T-cell (primary cell): Measurements from ENCODE around the gene SIPA1L3. TPM values are rescaled to one million over a fixed set of nuclear protein-coding genes. Genes with fewer than 3 reads are reported as not detected.

Experiments
- ATAC-seq, 4 experiments: fragments of 200-7000 bp in 3 of 4; fragments of 150-1000 bp in 1 of 4; cut with Tn5 transposase; replicated peaks in 1 of 4; 1 replicate in 3 of 4; 2 replicates in 1 of 4; pipeline ENCODE4 v1.10.0; 2021; ENCODE audit warnings: moderate library complexity in 3 of 4, mild to moderate bottlenecking in 2 of 4, moderate number of reproducible peaks in 1 of 4
- CTCF ChIA-PET, 2 donors: fragments of 300-600 bp; sonication (Branson Sonifier 250); formaldehyde crosslinking; loops; one replicate each; lab custom pipeline; 2022; ENCODE audit warnings: antibody characterized with exemption in 2 of 2; lab: Charles Lee
- POLR2A ChIA-PET, 2 donors: fragments of 300-600 bp; sonication (Branson Sonifier 250); formaldehyde crosslinking; loops; one replicate each; lab custom pipeline; 2022; ENCODE audit warnings: antibody characterized with exemption in 2 of 2; lab: Charles Lee
- DNase-seq, 35 experiments: peaks; one replicate each; pipeline versions ENCODE4 v3.0.0 to v3.0.0-alpha.2; 2013 to 2023
- H3K27ac ChIP-seq: one replicate; pipeline ENCODE4 v1.5.1; 2013; ENCODE audit warnings: low read length
- H3K27me3 ChIP-seq, 2 experiments: replicated peaks in 1 of 2; 1 replicate in 1 of 2; 2 replicates in 1 of 2; pipeline versions ENCODE4 v1.6.1 to v1.7.0; 2013; ENCODE audit warnings: low read length in 1 of 2, mixed read lengths in 1 of 2; ENCODE audit not compliant: control insufficient read depth in 2 of 2, insufficient read depth in 2 of 2; ENCODE audit errors: extremely low read depth in 1 of 2
- H3K36me3 ChIP-seq, 2 donors: 1 replicate in 1 of 2; 2 replicates in 1 of 2; pipeline versions ENCODE4 v1.6.1 to v1.7.0; 2013; ENCODE audit warnings: low read length in 1 of 2; ENCODE audit not compliant: control insufficient read depth in 2 of 2, insufficient read depth in 1 of 2; ENCODE audit errors: extremely low read depth in 1 of 2
- H3K4me1 ChIP-seq, 2 experiments: 1 replicate in 1 of 2; 2 replicates in 1 of 2; pipeline versions ENCODE4 v1.6.1 to v1.7.0; 2013; ENCODE audit warnings: low read length in 2 of 2, mixed read lengths in 1 of 2; ENCODE audit not compliant: insufficient read depth in 2 of 2, control insufficient read depth in 1 of 2; ENCODE audit errors: extremely low read depth in 1 of 2
- H3K4me3 ChIP-seq, 2 donors: 1 replicate in 1 of 2; 2 replicates in 1 of 2; pipeline versions ENCODE4 v1.5.1 to v1.7.0; 2013; ENCODE audit warnings: mild to moderate bottlenecking in 2 of 2, low read length in 1 of 2, moderate library complexity in 1 of 2; ENCODE audit not compliant: control insufficient read depth in 1 of 2; ENCODE audit errors: extremely low read depth in 1 of 2
- H3K9me3 ChIP-seq: 2 replicates; pipeline ENCODE4 v1.7.0; 2013
- H3K27ac Mint-ChIP-seq, 2 donors: one replicate each; pipeline ENCODE4 v1.8.0; 2020 to 2021; ENCODE audit warnings: mild to moderate bottlenecking in 2 of 2, mixed read lengths in 2 of 2
- H3K27me3 Mint-ChIP-seq, 2 donors: one replicate each; pipeline ENCODE4 v1.8.0; 2021 to 2022; ENCODE audit warnings: mixed read lengths in 2 of 2
- H3K36me3 Mint-ChIP-seq: one replicate; pipeline ENCODE4 v1.8.0; 2021; ENCODE audit warnings: mixed read lengths
- H3K4me1 Mint-ChIP-seq, 3 donors: one replicate each; pipeline ENCODE4 v1.8.0; 2020 to 2022; ENCODE audit warnings: mixed read lengths in 3 of 3, mild to moderate bottlenecking in 1 of 3
- H3K4me3 Mint-ChIP-seq, 3 donors: one replicate each; pipeline ENCODE4 v1.8.0; 2020 to 2022; ENCODE audit warnings: mild to moderate bottlenecking in 3 of 3, mixed read lengths in 3 of 3, moderate library complexity in 3 of 3
- H3K9me3 Mint-ChIP-seq, 3 donors: one replicate each; pipeline ENCODE4 v1.8.0; 2020 to 2022; ENCODE audit warnings: mixed read lengths in 3 of 3
- WGBS: methylation state at CpG from one replicate; pipeline ENCODE4 v1.1.5; 2013; ENCODE audit warnings: missing lambda C conversion rate; ENCODE audit not compliant: insufficient coverage; 5-methylcytosine and 5-hydroxymethylcytosine counted together
- total RNA-seq, 35 experiments: library from RNA in 6 of 35; stranded (reverse) in 6 of 35; fragments of 120-200 nt in 1 of 35; gene quantifications; one replicate each; pipeline versions ENCODE4 v1.2.1 to v1.2.4 and lab custom pipeline; 2013 to 2026

Gene SIPA1L3
- total RNA-seq, 5 donors from 2014 or later (not counting 1 experiment from before 2014, with no cell fraction given): 26.2 to 40.6 (median 35.5) TPM

DNA sequence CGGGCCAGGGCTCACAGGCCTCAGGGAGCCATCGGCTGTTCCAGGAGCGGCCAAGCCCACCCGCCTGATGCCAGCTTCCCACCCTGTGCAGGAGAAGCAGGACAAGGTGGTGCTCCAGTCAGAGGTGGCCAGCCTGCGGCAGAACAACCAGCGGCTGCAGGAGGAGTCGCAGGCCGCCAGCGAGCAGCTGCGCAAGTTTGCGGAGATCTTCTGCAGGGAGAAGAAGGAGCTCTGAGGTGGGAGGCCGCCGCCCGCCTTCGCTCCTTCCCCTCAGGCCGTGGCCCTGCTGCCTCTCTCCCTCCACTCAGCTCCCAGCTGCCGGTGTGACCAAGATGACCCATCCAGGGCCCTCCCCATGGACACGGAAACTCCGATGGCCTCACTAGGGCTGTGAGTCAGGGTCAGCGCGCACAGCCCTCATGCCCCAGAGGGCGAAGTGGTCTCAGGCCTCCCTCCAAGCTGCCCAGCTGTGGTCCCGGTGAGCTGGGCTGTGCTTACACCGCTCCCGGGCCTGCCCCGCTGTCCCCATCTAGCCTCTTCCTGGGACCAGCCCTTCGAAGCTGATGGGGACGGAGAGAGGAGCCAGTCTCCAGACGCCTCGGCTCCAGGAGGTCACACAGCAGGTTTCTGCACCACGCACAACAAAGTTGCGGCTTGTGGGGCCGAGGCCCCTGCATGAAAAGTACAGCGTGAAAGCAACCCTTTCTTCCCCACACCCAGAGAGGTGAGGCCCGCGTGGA lies 299.2 kb downstream of the SIPA1L3 start:
- Mint-ChIP-seq H3K4me1 (peaks cover 10 to 16% (median 12%) of the 10 kb centered on the region in 3 donors), H3K4me3 (no peak overlapping the region), H3K36me3 (peaks cover 49% of the 10 kb centered on the region), H3K27me3 (peaks cover 19 to 27% of the 10 kb centered on the region in 2 donors), H3K27ac (no peak overlapping the region), H3K9me3 (no peaks in the 10 kb centered on the region)
- H3K4me1 ChIP-seq: peaks cover 0 to 17% of the 10 kb centered on the region in 2 experiments
- 93% methylated on average over 29 of the region's 36 CpGs for WGBS
- no peak overlapping the region for H3K4me3 ChIP-seq
- ChIA-PET CTCF (no interaction called here), POLR2A (no interaction called here)
- H3K27ac ChIP-seq: no peak overlapping the region
- H3K9me3 ChIP-seq: no peaks in the 10 kb centered on the region
- no peak for ATAC-seq
- peaks cover 8 to 10% of the 10 kb centered on the region in 2 donors for H3K36me3 ChIP-seq
- DNase-seq: no peak
- H3K27me3 ChIP-seq: peaks cover 2 to 43% of the 10 kb centered on the region in 2 experiments

DNA sequence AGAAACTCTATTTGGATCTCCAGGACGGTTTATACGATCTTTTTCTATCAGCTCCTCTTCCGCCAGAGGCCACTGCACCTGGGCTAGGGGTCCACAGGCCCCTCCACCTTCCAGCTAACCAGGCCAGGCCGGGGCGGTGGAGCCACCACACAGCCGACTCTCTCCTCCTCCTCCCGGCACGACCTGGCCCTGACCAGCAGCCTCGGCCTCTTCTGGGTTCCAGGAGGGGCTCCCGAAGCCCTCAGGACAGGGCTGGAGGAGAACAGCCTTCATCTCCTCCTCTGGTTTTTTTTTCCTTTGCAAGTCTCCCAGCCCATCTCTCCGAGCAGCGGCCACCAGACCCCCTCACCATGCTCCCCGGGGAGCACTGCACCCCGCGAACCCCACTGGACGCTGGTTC lies 299.9 kb downstream of the SIPA1L3 start:
- Mint-ChIP-seq H3K27me3 (peaks cover 19 to 27% of the 10 kb centered on the region in 2 donors), H3K4me3 (no peak overlapping the region), H3K9me3 (no peaks in the 10 kb centered on the region), H3K36me3 (peaks cover 41% of the 10 kb centered on the region), H3K4me1 (peaks cover 10 to 16% (median 12%) of the 10 kb centered on the region in 3 donors), H3K27ac (no peak overlapping the region)
- ATAC-seq (no peak), DNase-seq (no peak)
- CTCF ChIA-PET: no interaction called here
- H3K4me3 ChIP-seq: no peak overlapping the region
- 93% methylated on average over 14 of the region's 16 CpGs for WGBS
- peaks cover 8 to 10% of the 10 kb centered on the region in 2 donors for H3K36me3 ChIP-seq
- peaks cover 2 to 51% of the 10 kb centered on the region in 2 experiments for H3K27me3 ChIP-seq
- POLR2A ChIA-PET: no interaction called here
- peaks cover 0 to 24% of the 10 kb centered on the region in 2 experiments for H3K4me1 ChIP-seq
- no peaks in the 10 kb centered on the region for H3K9me3 ChIP-seq
- no peak overlapping the region for H3K27ac ChIP-seq

DNA sequence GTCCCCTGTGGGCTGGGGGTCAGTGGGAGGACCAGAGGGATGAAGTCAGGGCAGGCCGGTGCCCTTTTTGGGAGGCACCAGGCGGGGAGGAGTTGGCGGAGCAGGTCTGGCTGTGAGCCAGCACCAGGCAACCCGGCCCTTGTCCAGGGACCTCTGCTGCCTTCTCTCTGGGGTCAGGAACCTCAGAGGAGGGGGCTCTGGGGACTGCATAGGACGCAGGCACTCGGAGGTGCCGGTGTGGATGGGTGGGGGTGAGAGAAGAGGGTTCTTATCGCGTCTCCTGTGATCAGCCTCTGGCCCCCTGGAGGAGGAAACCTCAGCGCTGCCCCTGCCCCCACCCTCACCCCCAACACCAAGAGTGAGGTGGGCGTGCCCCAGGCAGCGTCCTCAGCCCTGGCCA lies 300.5 kb downstream of the SIPA1L3 start:
- peaks cover 10 to 16% (median 12%) of the 10 kb centered on the region in 3 donors for H3K4me1 Mint-ChIP-seq
- no peak overlapping the region for H3K4me3 ChIP-seq
- H3K27me3 ChIP-seq: peaks cover 2 to 57% of the 10 kb centered on the region in 2 experiments
- no peak overlapping the region for H3K27ac ChIP-seq
- H3K4me1 ChIP-seq: peaks cover 0 to 24% of the 10 kb centered on the region in 2 experiments
- DNase-seq (no peak), ATAC-seq (no peak)
- no peaks in the 10 kb centered on the region for H3K9me3 Mint-ChIP-seq
- H3K27ac Mint-ChIP-seq: no peak overlapping the region
- WGBS: 89% methylated on average over 4 of the region's 12 CpGs
- H3K4me3 Mint-ChIP-seq: no peak overlapping the region
- ChIA-PET CTCF (no interaction called here), POLR2A (no interaction called here)
- H3K9me3 ChIP-seq: no peaks in the 10 kb centered on the region
- H3K36me3 ChIP-seq: peaks cover 8 to 10% of the 10 kb centered on the region in 2 donors
- peaks cover 19 to 27% of the 10 kb centered on the region in 2 donors for H3K27me3 Mint-ChIP-seq
- H3K36me3 Mint-ChIP-seq: peaks cover 38% of the 10 kb centered on the region

DNA sequence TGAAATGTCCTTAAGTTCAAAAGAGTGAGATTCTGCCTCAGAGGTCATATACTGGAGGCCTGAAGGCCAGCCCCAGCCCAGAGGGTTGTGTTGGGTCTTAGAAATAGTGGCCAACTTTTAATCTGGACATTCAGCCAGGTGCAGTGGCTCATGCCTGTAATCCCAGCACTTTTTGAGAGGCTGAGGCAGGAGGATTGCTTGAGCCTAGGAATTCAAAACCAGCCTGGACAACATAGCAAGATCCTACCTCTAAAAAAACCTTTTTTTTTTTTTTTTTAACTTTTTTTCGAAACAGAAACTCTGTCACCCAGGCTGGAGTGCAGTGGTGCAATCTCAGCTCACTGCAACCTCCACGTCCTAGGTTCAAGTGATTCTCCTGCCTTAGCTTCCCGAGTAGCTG lies 301.6 kb downstream of the SIPA1L3 start:
- ATAC-seq (no peak), DNase-seq (no peak)
- Histone ChIP-seq H3K4me3 (no peak overlapping the region), H3K27me3 (peaks cover 2 to 67% of the 10 kb centered on the region in 2 experiments), H3K36me3 (peaks cover 3 to 10% of the 10 kb centered on the region in 2 donors), H3K27ac (no peak overlapping the region), H3K9me3 (no peaks in the 10 kb centered on the region), H3K4me1 (peaks cover 0 to 29% of the 10 kb centered on the region in 2 experiments)
- Mint-ChIP-seq H3K27me3 (peaks cover 23 to 34% of the 10 kb centered on the region in 2 donors), H3K36me3 (peaks cover 32% of the 10 kb centered on the region), H3K4me1 (peaks cover 13 to 16% (median 14%) of the 10 kb centered on the region in 3 donors), H3K27ac (no peak overlapping the region), H3K4me3 (no peak overlapping the region), H3K9me3 (no peaks in the 10 kb centered on the region)
- CTCF ChIA-PET: interaction anchor here in 1 of 2 donors (0.7 kb wide), 1 partner anchor 13 kb away, joined by 5 read pairs; no protein-coding TSS in a partner anchor
- POLR2A ChIA-PET: no interaction called here
- 69% methylated on average over 2 of the region's 3 CpGs for WGBS

DNA sequence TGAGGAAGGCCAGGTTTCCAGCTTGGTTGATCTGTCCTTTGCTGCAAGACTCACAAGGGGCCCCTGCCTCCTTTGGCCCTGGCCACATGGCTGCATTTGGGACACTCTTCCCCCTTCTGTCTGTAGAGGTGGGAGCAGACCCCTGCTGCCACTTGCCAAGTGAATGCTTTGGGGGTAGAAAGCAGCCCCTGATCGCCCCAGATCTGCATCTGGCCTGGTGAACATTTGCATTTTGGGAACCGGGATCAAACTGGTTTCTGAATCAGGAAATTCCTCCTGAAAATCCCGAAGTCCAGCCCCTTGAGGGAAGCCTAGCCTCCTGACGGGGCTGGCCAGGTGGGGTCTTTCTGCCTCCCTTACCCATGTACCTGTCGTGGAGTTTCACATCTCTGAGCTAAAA lies 302.1 kb downstream of the SIPA1L3 start:
- Mint-ChIP-seq H3K27me3 (peaks cover 28 to 38% of the 10 kb centered on the region in 2 donors), H3K36me3 (peaks cover 31% of the 10 kb centered on the region), H3K9me3 (no peaks in the 10 kb centered on the region), H3K4me3 (no peak overlapping the region), H3K4me1 (peaks cover 19 to 21% (median 19%) of the 10 kb centered on the region in 3 donors), H3K27ac (no peak overlapping the region)
- POLR2A ChIA-PET: no interaction called here
- H3K4me1 ChIP-seq: peaks cover 0 to 34% of the 10 kb centered on the region in 2 experiments
- DNase-seq: no peak
- peaks cover 3 to 10% of the 10 kb centered on the region in 2 donors for H3K36me3 ChIP-seq
- peaks cover 2 to 73% of the 10 kb centered on the region in 2 experiments for H3K27me3 ChIP-seq
- WGBS: 56% methylated on average over 5 of the region's 5 CpGs
- no peak overlapping the region for H3K27ac ChIP-seq
- H3K4me3 ChIP-seq: no peak overlapping the region
- CTCF ChIA-PET: interaction anchor here in 1 of 2 donors (0.7 kb wide), 1 partner anchor 12 kb away, joined by 5 read pairs; no protein-coding TSS in a partner anchor
- no peaks in the 10 kb centered on the region for H3K9me3 ChIP-seq
- ATAC-seq: no peak

DNA sequence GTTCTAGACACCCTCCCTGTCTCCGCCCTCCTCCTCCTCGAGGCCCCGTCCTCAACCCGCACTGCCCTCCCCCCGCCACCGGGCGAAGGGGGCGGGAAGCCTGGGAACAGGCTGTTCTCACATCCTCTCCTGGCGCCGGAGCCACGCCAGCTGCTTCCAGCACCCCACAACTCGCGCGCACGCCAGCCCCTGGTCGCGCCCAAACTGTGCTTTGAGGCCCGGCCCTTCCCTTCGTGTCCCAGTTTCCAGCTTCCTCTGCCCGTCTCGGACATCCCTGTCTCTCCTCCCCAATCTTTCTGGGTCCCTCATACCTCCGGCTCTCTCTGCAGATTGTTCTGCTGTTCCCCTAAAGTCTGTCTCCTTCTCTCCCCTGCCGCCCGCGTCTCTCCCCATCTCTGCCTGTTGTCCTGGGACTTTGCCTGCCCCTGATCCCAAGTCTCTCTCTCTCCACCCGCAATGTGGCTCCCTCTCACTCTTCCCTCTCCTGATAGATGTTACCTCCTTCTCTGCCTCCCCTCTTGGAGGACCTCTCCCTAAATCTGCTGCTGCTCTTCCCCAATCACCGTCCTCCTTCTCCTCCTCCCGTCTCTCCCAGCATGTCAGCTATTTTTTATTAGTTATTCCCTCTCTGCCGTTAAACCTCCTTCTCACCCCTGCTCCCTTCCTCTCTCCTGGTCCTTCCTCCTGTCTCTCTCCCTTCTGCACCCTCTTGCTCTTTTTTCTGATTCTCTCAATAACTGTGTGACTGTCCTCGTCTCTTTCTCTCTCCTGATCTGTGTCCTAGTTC lies 302.9 kb downstream of the SIPA1L3 start:
- ATAC-seq (no peak), DNase-seq (no peak)
- Histone ChIP-seq H3K36me3 (peaks cover 0 to 10% of the 10 kb centered on the region in 2 donors), H3K27me3 (peaks cover 2 to 80% of the 10 kb centered on the region in 2 experiments), H3K4me1 (peaks cover 0 to 40% of the 10 kb centered on the region in 2 experiments), H3K27ac (no peak overlapping the region), H3K4me3 (no peak overlapping the region), H3K9me3 (no peaks in the 10 kb centered on the region)
- no peaks in the 10 kb centered on the region for H3K9me3 Mint-ChIP-seq
- peaks cover 24% of the 10 kb centered on the region for H3K36me3 Mint-ChIP-seq
- POLR2A ChIA-PET: no interaction called here
- H3K27me3 Mint-ChIP-seq: peaks cover 31 to 43% of the 10 kb centered on the region in 2 donors
- H3K4me3 Mint-ChIP-seq: peak overlapping the region in 1 of 3 donors; percentile 34
- peak overlapping the region in 1 of 2 donors; percentile 37 for H3K27ac Mint-ChIP-seq
- CTCF ChIA-PET: no interaction called here
- peaks cover 24 to 27% (median 24%) of the 10 kb centered on the region in 3 donors for H3K4me1 Mint-ChIP-seq
- 15% methylated on average over 29 of the region's 30 CpGs for WGBS
